Left kidney (tissue), 2 donors: ENCODE measurements around the gene SLC11A1. TPM values are rescaled to one million over a fixed set of nuclear protein-coding genes. Genes with fewer than 3 reads are reported as not detected.

Experiments used
- DNase-seq: peaks from one replicate; pipeline ENCODE4 v3.0.0-alpha.2; 2013
- polyA plus RNA-seq: library from polyadenylated mRNA; unstranded; fragments of 120-200 nt; gene quantifications from one replicate; pipeline ENCODE4 v1.2.1, GENCODE V29; 2013; ENCODE audit not compliant: insufficient read length

SLC11A1 gene
- polyA plus RNA-seq, 1 donor = 0.58 TPM

DNA sequence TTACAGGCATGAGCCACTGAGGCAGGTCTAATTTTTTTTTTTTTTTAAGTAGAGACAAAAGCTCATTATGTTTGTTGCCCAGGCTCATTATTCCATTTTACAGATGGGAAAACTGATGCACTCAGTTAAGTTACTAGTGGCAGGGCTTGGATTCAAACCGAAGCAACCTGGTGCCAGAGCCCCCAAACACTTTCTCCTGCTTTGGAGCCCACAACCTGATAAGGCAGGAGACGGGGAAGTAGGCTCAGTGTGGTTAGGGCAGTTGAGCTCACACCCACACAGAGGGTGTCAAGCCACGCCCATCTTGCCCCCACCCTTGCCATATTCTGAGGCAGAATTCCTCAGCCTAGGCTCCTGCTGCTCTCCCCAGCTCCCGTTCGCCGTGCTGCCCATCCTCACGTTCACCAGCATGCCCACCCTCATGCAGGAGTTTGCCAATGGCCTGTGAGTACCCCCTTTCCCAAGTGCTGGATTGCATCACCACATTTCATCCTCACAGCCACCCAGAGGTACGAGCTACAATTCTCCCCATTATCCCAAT is 11.7 kb downstream of the SLC11A1 start:
- DNase-seq = no peak

DNA sequence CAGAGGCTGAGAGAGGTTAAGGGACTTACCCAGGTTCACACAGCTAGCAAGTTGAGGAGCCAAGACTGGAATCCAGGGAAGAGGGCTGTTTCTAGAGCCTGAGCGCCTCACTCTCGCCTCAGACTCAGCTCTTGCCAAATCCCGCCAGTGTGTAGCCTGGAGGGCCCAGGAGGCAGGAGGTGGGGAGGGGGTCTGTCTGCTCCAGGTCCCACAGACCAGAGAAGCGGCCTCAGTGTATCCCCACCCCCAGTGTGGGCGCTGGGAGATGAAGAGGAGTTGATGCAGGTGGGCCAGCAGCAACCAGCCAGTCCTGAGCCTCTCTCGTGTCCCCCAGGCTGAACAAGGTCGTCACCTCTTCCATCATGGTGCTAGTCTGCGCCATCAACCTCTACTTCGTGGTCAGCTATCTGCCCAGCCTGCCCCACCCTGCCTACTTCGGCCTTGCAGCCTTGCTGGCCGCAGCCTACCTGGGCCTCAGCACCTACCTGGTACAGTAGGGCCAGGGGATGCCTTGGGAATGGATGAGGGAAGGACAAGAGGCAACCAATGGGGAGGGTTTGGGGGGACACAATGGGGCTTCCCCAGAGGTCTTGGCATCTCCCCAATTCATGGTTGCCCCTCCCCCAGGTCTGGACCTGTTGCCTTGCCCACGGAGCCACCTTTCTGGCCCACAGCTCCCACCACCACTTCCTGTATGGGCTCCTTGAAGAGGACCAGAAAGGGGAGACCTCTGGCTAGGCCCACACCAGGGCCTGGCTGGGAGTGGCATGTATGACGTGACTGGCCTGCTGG is 12.4 kb downstream of the SLC11A1 start:
- no peak for DNase-seq

DNA sequence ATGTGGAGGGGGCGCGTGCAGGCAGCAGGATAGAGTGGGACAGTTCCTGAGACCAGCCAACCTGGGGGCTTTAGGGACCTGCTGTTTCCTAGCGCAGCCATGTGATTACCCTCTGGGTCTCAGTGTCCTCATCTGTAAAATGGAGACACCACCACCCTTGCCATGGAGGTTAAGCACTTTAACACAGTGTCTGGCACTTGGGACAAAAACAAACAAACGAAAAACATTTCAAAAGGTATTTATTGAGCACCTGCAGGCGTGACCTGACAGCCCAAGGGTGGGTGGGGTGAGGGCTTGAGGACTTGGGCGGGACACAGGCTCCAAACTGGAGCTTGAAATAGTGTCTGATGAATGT is 13.0 kb downstream of the SLC11A1 start:
- no peak for DNase-seq

DNA sequence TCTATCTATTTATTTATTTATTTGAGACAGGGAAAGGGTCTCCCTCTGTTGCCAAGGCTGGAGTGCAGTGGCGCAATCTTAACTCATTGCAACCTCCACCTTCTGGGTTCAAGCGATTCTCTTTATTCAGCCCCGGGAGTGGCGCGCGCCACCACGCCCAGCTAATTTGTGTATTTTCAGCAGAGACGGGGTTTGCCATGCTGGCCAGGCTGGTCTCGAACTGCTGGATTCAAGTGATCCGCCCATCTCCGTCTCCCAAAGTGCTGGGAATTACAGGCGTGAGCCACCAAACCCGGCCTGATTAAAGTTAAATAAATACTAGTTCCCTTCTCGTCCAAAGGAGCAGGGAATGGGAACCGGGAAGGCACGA is 13.4 kb downstream of the SLC11A1 start:
- no peak for DNase-seq

DNA sequence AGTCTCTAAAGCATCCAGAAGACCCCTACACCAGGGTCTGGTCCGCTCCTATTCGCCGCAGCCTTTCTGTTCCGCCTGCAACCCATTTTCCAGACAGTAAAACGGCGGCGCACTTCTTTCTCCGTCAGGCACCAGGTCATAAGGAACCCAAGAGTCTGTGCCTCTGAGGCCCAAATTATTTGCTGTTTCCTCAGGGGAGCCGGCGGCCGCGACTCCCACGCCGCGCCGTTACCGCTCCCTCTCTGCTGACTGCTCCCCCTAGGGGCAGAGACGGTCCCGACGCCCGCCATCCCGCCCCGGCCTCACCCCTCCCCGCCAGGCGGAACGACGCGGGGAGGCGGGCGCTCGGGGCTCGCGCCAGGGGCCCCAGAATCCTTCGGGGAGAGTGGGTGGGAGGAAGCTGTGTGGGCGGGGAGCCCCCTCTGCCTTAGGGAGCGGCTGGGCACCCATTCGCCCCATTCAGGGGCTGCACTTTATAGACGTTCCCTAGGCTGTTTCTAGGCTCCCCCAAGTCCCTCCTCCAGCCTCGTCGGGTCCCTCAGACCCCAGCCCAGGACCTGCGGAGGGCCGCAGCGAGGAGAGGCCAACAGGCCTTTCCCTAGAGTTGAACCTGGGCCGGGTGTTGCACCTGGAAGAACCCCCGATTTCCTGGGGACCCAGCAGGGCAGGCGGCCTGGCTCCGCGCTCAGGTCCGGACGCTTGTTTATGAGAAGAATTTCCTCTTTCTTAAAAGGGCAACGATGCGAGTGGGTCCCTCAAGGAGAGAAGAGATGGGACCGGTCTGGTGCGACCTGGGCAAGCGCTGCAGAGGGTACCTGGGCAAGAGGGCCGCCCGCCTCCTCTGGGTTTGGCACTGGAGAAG is 14.0 kb downstream of the SLC11A1 start:
- DNase-seq = peak; percentile 96

DNA sequence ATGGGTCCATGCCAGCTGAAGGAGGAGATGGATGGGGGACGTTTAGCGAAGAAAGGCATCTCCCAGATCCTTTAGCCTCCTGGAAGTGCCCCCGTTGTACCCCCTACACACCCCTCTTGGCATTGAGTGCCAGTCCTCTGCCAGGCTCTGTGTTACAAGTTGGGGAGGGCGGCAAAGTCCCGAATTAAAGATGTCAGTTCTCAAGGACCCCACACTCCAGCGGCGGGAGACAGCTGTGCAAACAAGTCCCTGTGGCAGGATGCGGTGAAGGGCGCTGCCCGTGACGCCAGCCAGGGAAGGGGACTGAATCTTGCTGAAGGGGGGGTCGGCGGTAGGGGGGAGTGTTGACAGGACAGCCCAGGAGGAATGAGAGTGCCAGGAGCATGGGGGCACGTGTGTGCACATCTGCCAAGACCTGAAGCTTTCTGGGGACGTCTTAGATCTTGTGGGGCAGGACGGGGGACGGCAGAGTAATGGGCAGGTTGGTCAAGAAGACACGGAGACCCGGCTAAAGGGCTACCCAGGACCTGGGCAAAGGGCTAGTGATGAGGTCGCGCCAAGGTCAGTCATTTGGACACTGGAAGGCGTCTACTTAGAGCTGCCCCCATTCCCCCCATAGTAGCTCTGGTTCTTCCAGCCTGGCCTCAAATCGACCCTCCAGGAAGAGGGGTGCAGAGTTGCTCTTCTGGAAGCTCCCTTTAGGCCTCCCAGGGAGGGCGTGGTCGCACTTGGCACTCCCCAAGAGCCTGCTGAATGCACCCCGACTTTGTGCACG is 14.8 kb downstream of the SLC11A1 start:
- peak; percentile 50 for DNase-seq

DNA sequence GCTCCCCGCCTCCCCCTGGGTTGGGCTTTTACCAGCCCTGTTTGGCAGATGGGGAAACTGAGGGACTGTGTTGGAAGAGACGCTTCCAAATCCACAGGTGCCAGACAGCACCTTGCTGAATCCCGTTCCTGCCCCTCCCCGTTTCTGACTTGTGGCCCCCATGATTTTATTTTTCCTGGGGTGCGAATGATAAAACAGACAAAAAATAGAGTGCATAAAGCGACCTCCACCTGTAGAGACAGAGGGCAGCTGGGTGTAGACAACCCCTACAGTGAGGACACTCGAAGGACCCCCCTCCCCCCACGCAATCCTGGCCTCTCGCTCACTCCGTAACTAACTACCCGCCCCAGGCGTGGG is 15.4 kb downstream of the SLC11A1 start:
- DNase-seq = no peak

DNA sequence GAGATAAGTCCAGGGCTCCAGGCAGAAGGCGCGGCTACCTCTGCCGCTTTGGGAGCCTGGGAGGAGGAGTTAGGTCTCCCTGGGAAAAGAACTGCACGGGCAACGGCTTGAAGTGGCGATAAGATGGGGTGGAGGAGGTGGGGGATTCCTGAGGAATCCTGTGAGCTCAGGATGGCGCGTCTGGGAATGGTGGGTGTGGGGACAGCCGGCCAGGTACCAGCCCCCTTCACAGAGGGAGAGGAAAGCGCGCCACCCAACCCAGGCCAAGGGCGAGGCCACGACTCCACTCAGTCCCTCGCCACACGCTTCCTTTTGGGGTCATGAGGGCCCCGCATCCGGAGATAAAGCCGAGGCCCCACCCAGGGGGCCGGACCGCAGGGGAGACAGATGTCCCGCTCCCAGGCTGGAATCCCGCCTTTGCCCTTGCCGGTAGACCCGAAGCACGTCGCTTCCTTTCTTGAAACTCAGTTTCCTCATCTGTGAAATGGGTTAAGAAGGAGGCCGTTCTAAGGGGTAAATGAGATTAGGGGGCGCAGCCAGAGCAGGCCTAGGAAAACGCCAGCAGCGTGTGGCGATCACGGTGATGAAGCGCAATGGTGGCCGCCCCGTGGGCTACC is 15.9 kb downstream of the SLC11A1 start:
- DNase-seq = peak; percentile 50

DNA sequence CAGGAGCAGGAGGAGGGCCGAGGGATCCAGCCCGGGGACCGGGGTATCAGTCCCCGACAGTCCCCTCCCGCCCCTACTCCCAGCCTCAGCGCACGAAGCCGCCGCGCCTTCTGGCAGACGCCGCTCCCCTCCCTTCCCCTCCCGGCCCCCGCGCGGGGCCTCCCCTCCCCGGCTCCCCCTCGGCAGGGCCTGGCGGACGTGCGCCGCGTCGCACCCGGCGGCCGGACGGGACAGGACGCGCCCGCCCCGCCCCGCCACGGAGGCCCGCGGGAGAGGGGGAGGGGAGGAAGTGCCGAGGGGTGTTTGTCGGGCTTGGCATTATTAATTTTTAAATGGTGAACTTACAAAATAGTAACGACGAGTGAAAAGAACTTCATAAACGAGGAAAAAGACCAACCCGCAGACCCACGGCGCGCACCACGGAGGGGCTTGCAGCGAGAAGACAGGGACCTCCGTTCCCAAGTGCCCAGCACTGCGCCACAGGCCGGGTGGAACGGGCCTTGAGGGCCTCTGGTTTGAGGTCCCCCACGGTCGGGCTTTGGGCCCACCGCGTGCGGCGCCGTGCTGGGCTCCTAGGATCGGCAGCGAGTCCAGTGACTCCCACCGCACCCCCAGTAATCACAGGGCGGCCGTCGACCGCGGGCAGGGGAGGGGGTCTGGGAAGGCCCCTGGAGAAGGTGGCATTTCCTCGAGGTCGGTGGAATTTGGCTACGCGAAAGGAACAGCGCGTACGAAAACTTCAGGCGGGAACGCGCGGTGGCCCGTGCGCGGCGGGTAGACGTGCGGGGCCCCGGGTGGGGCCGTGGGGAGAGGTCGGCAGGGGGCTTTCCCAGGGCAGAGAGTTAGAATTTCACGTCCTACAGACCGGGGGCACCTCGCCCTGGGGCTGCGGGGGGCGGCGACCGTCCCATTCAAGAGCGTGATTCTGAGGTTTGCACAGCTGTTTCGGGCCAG is 16.6 kb downstream of the SLC11A1 start:
- DNase-seq = peak; percentile 70

DNA sequence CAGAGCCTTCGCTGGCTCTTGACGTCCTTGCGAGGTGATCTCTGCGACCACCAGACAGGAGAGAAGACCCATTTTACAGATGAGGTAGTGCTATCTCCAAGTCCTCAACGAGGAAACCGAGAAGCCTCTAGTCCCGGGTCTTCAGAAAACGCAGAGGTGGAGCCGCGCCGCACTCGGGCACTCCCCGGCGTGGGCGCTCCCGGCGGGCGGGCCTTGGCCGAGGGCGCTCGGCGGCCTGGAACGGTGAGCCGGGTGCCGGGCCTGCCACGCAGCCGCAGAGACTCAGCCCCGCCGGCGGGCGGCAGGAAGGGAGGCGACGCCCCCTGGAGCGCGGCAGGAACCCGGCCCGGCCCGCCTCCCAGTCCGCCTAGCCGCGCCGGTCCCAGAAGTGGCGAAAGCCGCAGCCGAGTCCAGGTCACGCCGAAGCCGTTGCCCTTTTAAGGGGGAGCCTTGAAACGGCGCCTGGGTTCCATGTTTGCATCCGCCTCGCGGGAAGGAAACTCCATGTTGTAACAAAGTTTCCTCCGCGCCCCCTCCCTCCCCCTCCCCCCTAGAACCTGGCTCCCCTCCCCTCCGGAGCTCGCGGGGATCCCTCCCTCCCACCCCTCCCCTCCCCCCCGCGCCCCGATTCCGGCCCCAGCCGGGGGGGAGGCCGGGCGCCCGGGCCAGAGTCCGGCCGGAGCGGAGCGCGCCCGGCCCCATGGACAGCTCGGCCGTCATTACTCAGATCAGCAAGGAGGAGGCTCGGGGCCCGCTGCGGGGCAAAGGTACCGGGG is 17.5 kb downstream of the SLC11A1 start, which contains the start of gene CTDSP1:
TSS of gene CTDSP1 (plus strand) at position 478 of the 776 bp plus-strand sequence. CDS start at position 701, 223 bp downstream.
- peak; percentile 98 for DNase-seq

DNA sequence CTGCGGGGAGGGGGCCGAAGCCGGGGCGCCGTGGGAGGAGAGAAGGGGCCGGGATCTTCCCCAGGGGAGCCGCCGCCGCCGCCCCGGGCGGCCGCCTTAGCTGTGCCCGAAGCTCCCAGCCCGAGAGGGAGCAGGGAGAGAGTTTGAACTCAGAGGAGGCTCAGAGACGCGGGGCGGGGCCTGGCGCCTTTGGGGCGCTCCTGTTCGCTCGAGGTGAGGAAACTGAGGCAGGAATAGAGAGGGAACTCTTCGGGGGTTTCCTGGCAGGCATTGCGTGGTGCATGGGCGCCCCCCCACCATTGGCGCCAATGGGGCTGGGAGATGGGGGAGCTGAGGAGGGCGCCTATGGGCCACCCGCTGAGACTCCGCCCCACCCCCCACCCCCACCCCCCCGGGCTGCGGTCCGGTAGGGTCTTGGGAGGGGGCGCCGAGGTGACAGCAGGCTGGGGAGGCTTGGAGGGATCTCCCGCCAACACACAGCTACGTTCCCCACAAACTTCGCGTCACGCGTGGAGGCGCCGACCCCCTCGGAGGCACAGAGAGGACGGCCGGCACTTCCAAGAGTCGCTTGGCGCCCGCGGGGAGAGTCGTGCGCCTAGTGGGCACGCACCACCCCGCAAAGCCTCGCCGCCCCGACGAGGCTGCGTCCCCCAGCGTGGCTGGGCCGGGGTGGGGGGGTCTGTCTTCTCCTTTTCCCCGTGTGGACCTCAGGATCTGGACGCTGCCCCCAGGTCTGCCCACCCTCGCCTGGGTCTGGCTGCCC is 18.3 kb downstream of the SLC11A1 start:
- no peak for DNase-seq

DNA sequence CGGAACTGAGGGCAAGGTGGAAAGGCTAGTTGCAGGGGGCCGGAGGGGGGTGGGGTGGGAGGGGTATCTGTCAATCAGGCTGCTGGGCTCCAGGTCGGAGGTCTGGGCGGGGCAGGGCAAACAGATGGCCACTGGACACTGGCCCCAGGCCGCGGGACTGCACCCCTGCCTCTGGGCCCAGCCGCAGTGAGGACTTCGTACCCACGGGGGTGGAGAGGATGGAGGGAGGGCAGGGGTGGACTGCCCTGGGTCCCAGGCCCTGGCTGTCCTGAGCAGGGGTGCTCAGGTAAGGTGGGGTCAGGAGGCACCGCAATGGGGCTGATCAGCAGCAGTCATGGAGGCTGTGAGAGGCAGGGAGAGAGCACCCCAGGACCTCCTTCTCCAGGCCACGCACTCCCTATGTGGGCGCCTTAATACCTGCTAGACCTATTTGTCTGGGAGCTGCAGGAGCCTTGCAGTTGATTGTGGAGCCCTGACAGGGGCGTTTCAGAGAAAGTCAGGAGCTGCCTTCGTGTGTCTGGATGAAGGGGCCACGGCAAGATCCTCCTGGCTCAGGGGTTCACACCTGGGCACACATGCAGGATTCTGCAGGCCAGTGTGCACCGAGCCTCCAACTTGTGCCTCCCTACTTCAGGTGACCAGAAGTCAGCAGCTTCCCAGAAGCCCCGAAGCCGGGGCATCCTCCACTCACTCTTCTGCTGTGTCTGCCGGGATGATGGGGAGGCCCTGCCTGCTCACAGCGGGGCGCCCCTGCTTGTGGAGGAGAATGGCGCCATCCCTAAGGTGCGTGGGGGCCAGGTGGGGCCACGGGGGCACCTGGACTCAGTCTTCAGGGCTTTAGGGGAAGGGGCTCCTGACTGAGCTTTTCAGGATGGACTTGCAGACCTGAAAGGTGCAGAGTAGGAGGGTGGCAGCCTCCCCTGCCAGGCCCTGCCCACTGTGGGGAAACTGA is 19.1 kb downstream of the SLC11A1 start:
- no peak for DNase-seq

DNA sequence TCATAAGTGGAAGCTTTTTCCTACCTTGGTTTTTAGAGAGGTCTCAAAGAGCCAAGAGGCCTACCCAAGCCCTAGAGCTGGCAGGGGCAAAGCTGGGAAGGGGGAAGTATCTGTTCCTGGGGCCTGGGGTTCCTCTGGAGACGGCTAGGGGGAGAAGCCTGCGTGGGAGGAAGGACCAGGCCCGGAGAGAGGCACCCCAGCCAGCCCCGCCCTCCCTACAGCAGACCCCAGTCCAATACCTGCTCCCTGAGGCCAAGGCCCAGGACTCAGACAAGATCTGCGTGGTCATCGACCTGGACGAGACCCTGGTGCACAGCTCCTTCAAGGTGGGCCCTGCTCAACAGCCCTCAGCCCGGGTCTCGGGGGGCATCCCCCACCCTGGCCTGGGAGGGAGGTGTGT is 19.8 kb downstream of the SLC11A1 start:
- no peak for DNase-seq

DNA sequence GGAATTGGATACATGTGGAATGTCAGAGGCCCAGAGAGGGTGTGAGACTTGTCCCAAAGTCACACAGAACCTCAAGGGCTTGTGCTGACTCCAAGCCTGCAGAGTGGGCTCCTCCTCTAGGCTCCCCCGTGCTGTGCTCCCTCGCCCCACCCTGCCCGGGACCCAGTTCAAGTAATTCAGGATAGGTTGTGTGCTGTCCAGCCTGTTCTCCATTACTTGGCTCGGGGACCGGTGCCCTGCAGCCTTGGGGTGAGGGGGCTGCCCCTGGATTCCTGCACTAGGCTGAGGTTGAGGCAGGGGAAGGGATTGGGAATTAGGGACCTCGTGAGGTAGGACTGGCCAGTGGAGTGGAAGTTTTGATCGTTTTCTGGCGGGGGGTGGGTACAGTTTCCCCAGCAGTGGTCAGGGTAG is 20.4 kb downstream of the SLC11A1 start:
- DNase-seq = no peak

DNA sequence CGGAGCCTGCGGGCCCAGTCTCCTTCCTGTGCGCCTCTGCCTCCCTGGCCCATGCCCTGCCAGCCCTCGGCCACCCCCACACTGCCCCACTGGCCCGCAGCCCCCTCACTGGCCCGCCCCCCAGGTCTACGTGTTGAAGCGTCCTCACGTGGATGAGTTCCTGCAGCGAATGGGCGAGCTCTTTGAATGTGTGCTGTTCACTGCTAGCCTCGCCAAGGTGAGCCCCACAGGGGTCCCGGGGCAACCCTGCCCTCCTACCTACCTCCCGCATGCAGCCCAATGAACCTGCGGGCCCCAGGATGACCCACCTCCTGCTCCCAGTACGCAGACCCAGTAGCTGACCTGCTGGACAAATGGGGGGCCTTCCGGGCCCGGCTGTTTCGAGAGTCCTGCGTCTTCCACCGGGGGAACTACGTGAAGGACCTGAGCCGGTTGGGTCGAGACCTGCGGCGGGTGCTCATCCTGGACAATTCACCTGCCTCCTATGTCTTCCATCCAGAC is 20.9 kb downstream of the SLC11A1 start:
- no peak for DNase-seq

DNA sequence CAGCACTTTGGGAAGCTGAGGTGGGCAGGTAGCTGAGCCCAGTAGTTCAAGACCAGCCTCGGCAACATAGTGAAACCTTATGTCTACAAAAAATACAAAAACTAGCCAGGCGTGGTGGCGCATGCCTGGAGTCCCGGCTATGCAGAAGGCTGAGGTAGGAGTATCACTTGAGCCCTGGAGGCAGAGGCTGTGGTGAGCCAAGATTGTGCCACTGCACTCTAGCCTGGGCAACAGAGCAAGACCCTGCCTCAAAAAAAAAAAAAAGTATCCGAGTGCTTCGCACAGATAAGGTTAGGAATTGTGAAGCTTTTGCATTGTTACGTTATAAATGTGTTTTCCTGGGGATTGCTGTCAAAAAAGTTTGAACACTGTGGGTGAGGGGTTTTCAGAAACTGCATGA is 21.7 kb downstream of the SLC11A1 start:
- DNase-seq = no peak

DNA sequence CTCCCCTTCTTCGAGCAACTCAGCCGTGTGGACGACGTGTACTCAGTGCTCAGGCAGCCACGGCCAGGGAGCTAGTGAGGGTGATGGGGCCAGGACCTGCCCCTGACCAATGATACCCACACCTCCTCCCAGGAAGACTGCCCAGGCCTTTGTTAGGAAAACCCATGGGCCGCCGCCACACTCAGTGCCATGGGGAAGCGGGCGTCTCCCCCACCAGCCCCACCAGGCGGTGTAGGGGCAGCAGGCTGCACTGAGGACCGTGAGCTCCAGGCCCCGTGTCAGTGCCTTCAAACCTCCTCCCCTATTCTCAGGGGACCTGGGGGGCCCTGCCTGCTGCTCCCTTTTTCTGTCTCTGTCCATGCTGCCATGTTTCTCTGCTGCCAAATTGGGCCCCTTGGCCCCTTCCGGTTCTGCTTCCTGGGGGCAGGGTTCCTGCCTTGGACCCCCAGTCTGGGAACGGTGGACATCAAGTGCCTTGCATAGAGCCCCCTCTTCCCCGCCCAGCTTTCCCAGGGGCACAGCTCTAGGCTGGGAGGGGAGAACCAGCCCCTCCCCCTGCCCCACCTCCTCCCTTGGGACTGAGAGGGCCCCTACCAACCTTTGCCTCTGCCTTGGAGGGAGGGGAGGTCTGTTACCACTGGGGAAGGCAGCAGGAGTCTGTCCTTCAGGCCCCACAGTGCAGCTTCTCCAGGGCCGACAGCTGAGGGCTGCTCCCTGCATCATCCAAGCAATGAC is 22.4 kb downstream of the SLC11A1 start:
- DNase-seq = no peak
